HG03060 (cell line): Measurements from ENCODE around the gene SGSM2.

Experiments used
- ATAC-seq: cut with Tn5 transposase; IDR thresholded peaks from one replicate; pipeline ENCODE4 v1.9.1; 2021; ENCODE audit warnings: low read depth, moderate number of reproducible peaks; ENCODE audit not compliant: unreplicated experiment

SGSM2 gene

GRCh38 chr17:2384439-2385127, 47.3 kb downstream of the SGSM2 start:
- ATAC-seq, result no peak

- ATAC-seq, result no peak
Measured at GRCh38 chr17:2385240-2386210, 48.2 kb downstream of the SGSM2 start.

- no peak for ATAC-seq
Measured at GRCh38 chr17:2386400-2387085, 49.2 kb downstream of the SGSM2 start.

GRCh38 chr17:2387086-2388019, 50.1 kb downstream of the SGSM2 start:
- ATAC-seq, result no peak

GRCh38 chr17:2388020-2388682, 50.9 kb downstream of the SGSM2 start:
- ATAC-seq, result no peak

- ATAC-seq, result no peak
Measured at GRCh38 chr17:2388683-2389055, 51.4 kb downstream of the SGSM2 start.

GRCh38 chr17:2390199-2390836, 53.0 kb downstream of the SGSM2 start:
- no peak for ATAC-seq

- no peak for ATAC-seq
Measured at GRCh38 chr17:2391597-2392251, 54.4 kb downstream of the SGSM2 start.

GRCh38 chr17:2392252-2393173, 55.2 kb downstream of the SGSM2 start:
- no peak for ATAC-seq

- ATAC-seq, result no peak
Measured at GRCh38 chr17:2393174-2393953, 56.1 kb downstream of the SGSM2 start.

GRCh38 chr17:2393954-2394749, 56.9 kb downstream of the SGSM2 start:
- no peak for ATAC-seq

- ATAC-seq, result no peak
Measured at GRCh38 chr17:2394775-2395201, 57.5 kb downstream of the SGSM2 start.

GRCh38 chr17:2395258-2396181, 58.2 kb downstream of the SGSM2 start:
- ATAC-seq, result no peak

- ATAC-seq, result no peak
Measured at GRCh38 chr17:2396192-2396567, 58.9 kb downstream of the SGSM2 start.
